ENCODE results near the gene RIN2. TPM values are rescaled to one million over a fixed set of nuclear protein-coding genes. Genes with fewer than 3 reads are reported as not detected.

RIN2 gene
- total and polyA plus RNA-seq, 2 experiments from 2014 or later, result 0.08 to 1.4 TPM

GRCh38 chr20:19747903-19748302, 10.2 kb upstream of the RIN2 start (continued):
- TF ChIP-seq ZNF462 (CRISPR knock-in tag; IDR thresholded peaks at IDR 0.05) (no peak), EZH2phosphoT487 (IDR thresholded peaks at IDR 0.05; ENCODE audit: unreplicated experiment) (no peak)

- peaks cover 12% of the 10 kb centered on the region for H3K4me1 Mint-ChIP-seq
- Histone ChIP-seq H3K27ac (ENCODE audit: low read depth) (no peak overlapping the region), H3K4me1 (ENCODE audit: insufficient read depth) (no peaks in the 10 kb centered on the region; the same call in 1 of the 2 replicates), H3K36me3 (ENCODE audit: insufficient read depth) (no peaks in the 10 kb centered on the region), H3F3A (replicated peaks; ENCODE audit: low read depth) (no peaks in the 10 kb centered on the region), H3K4me3 (no peak overlapping the region), H2AFZ (no peak overlapping the region), H3K9me2 (ENCODE audit: insufficient read depth) (peaks cover 9% of the 10 kb centered on the region; the same call in 1 of the 2 replicates), H4K20me1 (replicated peaks; ENCODE audit: insufficient read depth) (no peaks in the 10 kb centered on the region), H3K4me2 (no peak overlapping the region), H3K79me2 (replicated peaks; ENCODE audit: insufficient read depth) (no peaks in the 10 kb centered on the region), H3K27me3 (ENCODE audit: insufficient read depth) (peaks cover 7% of the 10 kb centered on the region; the same call in 1 of the 2 replicates)
- no peak for TF ChIP-seq CREB1 (CRISPR knock-in tag; IDR thresholded peaks at IDR 0.05; ENCODE audit: low read depth)
- TF ChIP-seq NANOG (IDR thresholded peaks at IDR 0.05; ENCODE audit: borderline replicate concordance), result no peak
- no peak for TF ChIP-seq ZNF462 (CRISPR knock-in tag; IDR thresholded peaks at IDR 0.05)
- TF ChIP-seq EZH2phosphoT487 (IDR thresholded peaks at IDR 0.05; ENCODE audit: unreplicated experiment), result no peak
- no peak for TF ChIP-seq ZNF114 (CRISPR knock-in tag; IDR thresholded peaks at IDR 0.05)
- TF ChIP-seq POLR2AphosphoS5 (IDR thresholded peaks at IDR 0.05; ENCODE audit: low read depth), result no peak
- TF ChIP-seq CTCF (conservative IDR thresholded peaks at IDR 0.05; ENCODE audit: low read depth in 2 of 2), result no peak
- peaks cover 3% of the 10 kb centered on the region; the same call in 2 of the 3 replicates for H3K36me3 Mint-ChIP-seq (ENCODE audit: low read depth)
- H3K4me3 Mint-ChIP-seq, result no peak overlapping the region
- ATAC-seq (no peak), DNase-seq (ENCODE audit: low spot score) (no peak)
- peaks cover 7% of the 10 kb centered on the region for H3K9me3 Mint-ChIP-seq
- H3K27ac Mint-ChIP-seq, result no peak overlapping the region
- H3K27me3 Mint-ChIP-seq (ENCODE audit: insufficient read depth, low read depth, poor library complexity), result peaks cover 6% of the 10 kb centered on the region
Observed at GRCh38 chr20:19748681-19749080, 9.4 kb upstream of the RIN2 start.

Measured in GM23338 (cell line).